ENCODE data around the gene ZBTB4. TPM values are rescaled to one million over a fixed set of nuclear protein-coding genes. Genes with fewer than 3 reads are reported as not detected.
A peak's percentile ranks its signal among the peaks of the same experiment; 100 is the strongest.

Gene ZBTB4
- 50.9 to 51.9 TPM (median 51.0 TPM) in 3 replicates for total RNA-seq
- long read RNA-seq, full-length matches to known transcripts: 21 of 59 reads
- long read RNA-seq, partial matches to known transcripts: 6 of 59 reads
- long read RNA-seq, other reads (novel, unspliced or antisense): 32 of 59 reads

DNA sequence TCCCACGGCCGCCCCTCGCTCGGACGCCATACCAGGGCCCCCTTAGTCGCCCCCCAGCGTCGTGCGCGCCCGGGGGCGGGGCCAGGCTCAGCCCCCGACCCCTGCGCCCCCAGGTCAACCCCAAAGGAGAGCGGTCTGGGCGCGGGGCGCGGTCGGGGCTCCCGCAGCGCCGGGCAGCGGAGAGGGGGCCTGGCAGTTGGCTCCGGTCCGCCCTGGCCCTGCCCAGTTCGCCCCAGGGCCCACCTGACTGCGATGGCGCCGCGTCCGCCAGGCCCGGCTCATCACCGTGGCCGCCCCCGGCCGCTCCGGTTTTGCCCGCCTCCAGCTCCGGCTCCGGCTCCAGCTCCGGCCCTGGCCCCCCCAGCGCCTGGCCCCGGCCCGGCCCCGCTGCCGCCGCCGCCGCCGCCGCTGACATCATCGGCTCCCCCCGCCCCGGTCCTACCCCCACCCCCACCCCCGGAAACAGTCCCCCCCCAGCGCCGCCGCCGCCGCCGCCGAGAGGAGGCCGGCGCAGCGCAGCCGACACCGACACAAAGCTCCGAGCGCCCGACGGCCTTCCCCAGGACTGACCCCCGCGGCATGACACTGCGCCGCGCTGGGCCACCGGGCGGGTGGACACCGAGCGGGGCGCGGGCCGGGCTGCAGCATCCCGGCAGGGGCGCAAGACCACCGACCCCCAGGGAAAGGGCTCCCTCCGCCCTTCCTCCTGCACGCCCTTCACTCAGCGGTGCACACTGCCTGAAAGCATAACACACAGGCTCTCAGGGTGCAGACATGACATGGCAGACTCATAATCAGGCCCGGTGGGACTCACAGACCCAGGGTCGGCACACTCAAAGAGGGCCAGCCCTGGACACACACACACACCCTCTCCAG is at the start of gene ZBTB4:
Gene ZBTB4, minus strand, starts transcription at position 419 of the 876 bp plus-strand sequence. CDS start 12,830 bp downstream, outside the sequence.
- Mint-ChIP-seq H3K4me1 (ENCODE audit: low read depth) (peaks cover 59% of the 10 kb centered on the region), H3K36me3 (ENCODE audit: low read depth) (no peaks in the 10 kb centered on the region), H3K27me3 (ENCODE audit: low read depth) (no peaks in the 10 kb centered on the region), H3K27ac (ENCODE audit: unreplicated experiment) (peak within 1 kb of the TSS; percentile 99), H3K9me3 (ENCODE audit: low read depth) (no peaks in the 10 kb centered on the region), H3K4me3 (ENCODE audit: unreplicated experiment) (peak within 1 kb of the TSS; percentile 90)
- TF ChIP-seq, protein P1, sequence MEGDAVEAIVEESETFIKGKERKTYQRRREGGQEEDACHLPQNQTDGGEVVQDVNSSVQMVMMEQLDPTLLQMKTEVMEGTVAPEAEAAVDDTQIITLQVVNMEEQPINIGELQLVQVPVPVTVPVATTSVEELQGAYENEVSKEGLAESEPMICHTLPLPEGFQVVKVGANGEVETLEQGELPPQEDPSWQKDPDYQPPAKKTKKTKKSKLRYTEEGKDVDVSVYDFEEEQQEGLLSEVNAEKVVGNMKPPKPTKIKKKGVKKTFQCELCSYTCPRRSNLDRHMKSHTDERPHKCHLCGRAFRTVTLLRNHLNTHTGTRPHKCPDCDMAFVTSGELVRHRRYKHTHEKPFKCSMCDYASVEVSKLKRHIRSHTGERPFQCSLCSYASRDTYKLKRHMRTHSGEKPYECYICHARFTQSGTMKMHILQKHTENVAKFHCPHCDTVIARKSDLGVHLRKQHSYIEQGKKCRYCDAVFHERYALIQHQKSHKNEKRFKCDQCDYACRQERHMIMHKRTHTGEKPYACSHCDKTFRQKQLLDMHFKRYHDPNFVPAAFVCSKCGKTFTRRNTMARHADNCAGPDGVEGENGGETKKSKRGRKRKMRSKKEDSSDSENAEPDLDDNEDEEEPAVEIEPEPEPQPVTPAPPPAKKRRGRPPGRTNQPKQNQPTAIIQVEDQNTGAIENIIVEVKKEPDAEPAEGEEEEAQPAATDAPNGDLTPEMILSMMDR (IDR thresholded peaks at IDR 0.05): no peak
- DNase-seq (ENCODE audit: low spot score): no peak

- no peak overlapping the region for H3K4me3 Mint-ChIP-seq (ENCODE audit: unreplicated experiment)
Measured at GRCh38 chr17:7528842-7529241, 49.4 kb upstream of the ZBTB4 start.

GRCh38 chr17:7523033-7523432 is 43.6 kb upstream of the ZBTB4 start:
- Mint-ChIP-seq H3K27me3 (ENCODE audit: low read depth) (no peaks in the 10 kb centered on the region), H3K4me1 (ENCODE audit: low read depth) (no peaks in the 10 kb centered on the region), H3K9me3 (ENCODE audit: low read depth) (no peaks in the 10 kb centered on the region), H3K27ac (ENCODE audit: unreplicated experiment) (no peak overlapping the region), H3K36me3 (ENCODE audit: low read depth) (no peaks in the 10 kb centered on the region), H3K4me3 (ENCODE audit: unreplicated experiment) (no peak overlapping the region)
- TF ChIP-seq, protein P1 (IDR thresholded peaks at IDR 0.05): peak; percentile 71
- no peak for DNase-seq (ENCODE audit: low spot score)

More at GRCh38 chr17:7528842-7529241, 49.4 kb upstream of the ZBTB4 start:
- H3K27ac Mint-ChIP-seq (ENCODE audit: unreplicated experiment): no peak overlapping the region
- H3K9me3 Mint-ChIP-seq (ENCODE audit: low read depth): peaks cover 8% of the 10 kb centered on the region
- DNase-seq (ENCODE audit: low spot score): no peak
- H3K4me1 Mint-ChIP-seq (ENCODE audit: low read depth): peaks cover 2% of the 10 kb centered on the region
- peaks cover 2% of the 10 kb centered on the region for H3K36me3 Mint-ChIP-seq (ENCODE audit: low read depth)
- TF ChIP-seq, protein P1 (IDR thresholded peaks at IDR 0.05): no peak
- H3K27me3 Mint-ChIP-seq (ENCODE audit: low read depth): no peaks in the 10 kb centered on the region

DNA sequence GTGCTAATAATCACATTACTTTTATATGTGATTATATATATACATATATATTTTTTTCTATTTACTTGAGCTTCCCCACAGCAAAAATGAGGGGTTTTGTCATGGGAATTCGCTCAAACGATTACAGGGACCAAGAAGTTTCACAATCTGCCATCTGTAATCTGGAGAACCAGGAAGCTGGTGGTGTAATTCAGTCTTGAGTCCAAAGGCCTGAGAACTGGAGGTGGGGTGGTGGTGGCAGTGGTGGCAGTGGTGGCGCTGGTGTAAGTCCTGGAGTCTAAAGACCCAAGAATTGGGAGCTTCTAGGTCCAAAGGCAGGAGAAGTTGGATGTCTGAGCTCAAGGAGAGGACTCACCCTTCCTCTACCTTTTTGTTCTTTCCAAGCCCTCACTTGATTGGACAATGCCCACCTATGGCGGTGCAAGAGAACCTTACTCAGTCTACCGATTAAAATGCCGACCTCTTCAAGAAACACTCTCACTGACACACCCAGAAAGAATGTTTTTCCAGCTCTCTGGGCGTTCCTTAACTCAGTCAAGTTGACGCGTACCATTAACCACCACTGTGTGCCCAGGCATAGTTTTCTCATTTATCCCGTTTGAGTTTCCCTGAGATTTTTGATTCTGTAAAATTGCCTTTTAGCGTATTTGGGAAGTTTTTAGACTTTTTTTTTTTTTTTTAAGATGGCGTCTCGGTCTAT is 36.6 kb upstream of the ZBTB4 start:
- Mint-ChIP-seq H3K27me3 (ENCODE audit: low read depth) (no peaks in the 10 kb centered on the region), H3K36me3 (ENCODE audit: low read depth) (peaks cover 20% of the 10 kb centered on the region), H3K4me3 (ENCODE audit: unreplicated experiment) (no peak overlapping the region), H3K9me3 (ENCODE audit: low read depth) (no peaks in the 10 kb centered on the region), H3K27ac (ENCODE audit: unreplicated experiment) (no peak overlapping the region), H3K4me1 (ENCODE audit: low read depth) (peaks cover 4% of the 10 kb centered on the region)
- TF ChIP-seq, protein P1 (IDR thresholded peaks at IDR 0.05): no peak
- DNase-seq (ENCODE audit: low spot score): no peak

DNA sequence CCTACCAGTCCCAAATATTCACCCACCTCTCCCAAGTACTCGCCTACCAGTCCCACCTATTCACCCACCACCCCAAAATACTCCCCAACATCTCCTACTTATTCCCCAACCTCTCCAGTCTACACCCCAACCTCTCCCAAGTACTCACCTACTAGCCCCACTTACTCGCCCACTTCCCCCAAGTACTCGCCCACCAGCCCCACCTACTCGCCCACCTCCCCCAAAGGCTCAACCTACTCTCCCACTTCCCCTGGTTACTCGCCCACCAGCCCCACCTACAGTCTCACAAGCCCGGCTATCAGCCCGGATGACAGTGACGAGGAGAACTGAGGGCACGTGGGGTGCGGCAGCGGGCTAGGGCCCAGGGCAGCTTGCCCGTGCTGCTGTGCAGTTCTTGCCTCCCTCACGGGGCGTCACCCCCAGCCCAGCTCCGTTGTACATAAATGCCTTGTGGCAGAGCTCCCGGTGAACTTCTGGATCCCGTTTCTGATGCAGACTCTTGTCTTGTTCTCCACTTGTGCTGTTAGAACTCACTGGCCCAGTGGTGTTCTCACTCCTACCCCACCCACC is 34.5 kb upstream of the ZBTB4 start:
- Mint-ChIP-seq H3K4me1 (ENCODE audit: low read depth) (peaks cover 4% of the 10 kb centered on the region), H3K4me3 (ENCODE audit: unreplicated experiment) (no peak overlapping the region), H3K9me3 (ENCODE audit: low read depth) (no peaks in the 10 kb centered on the region), H3K36me3 (ENCODE audit: low read depth) (peaks cover 34% of the 10 kb centered on the region), H3K27me3 (ENCODE audit: low read depth) (no peaks in the 10 kb centered on the region), H3K27ac (ENCODE audit: unreplicated experiment) (peak overlapping the region; percentile 49)
- DNase-seq (ENCODE audit: low spot score): no peak
- TF ChIP-seq, protein P1 (IDR thresholded peaks at IDR 0.05): no peak
